ENCODE results near the gene CCDC85A. TPM values are rescaled to one million over a fixed set of nuclear protein-coding genes. Genes with fewer than 3 reads are reported as not detected.

CCDC85A gene
- total RNA-seq, 1 experiment from 2014 or later = not detected

- peaks cover 7% of the 10 kb centered on the region for H3K27me3 Mint-ChIP-seq (ENCODE audit: insufficient read depth, unreplicated experiment)
- no peaks in the 10 kb centered on the region for H3K36me3 Mint-ChIP-seq (ENCODE audit: insufficient read depth, unreplicated experiment)
Measured at GRCh38 chr2:56326346-56326741, 142.6 kb downstream of the CCDC85A start.

GRCh38 chr2:56331810-56332209 is 148.0 kb downstream of the CCDC85A start:
- Mint-ChIP-seq H3K27me3 (ENCODE audit: insufficient read depth, unreplicated experiment) (peaks cover 7% of the 10 kb centered on the region), H3K9me3 (ENCODE audit: unreplicated experiment) (no peaks in the 10 kb centered on the region), H3K4me3 (ENCODE audit: unreplicated experiment) (no peak overlapping the region), H3K36me3 (ENCODE audit: insufficient read depth, unreplicated experiment) (no peaks in the 10 kb centered on the region), H3K4me1 (ENCODE audit: low read depth, unreplicated experiment) (no peaks in the 10 kb centered on the region), H3K27ac (ENCODE audit: unreplicated experiment) (no peak overlapping the region)
- ChIA-PET POLR2A (no interaction called here), CTCF (no interaction called here)
- no peaks in the 10 kb centered on the region for H3K4me1 ChIP-seq
- no peak overlapping the region for H3K4me3 ChIP-seq (ENCODE audit: low read depth, low read length)
- H3K36me3 ChIP-seq (ENCODE audit: control insufficient read depth, insufficient read depth, low read length) = no peaks in the 10 kb centered on the region
- no peak for DNase-seq
- TF ChIP-seq CTCF (IDR thresholded peaks at IDR 0.05; ENCODE audit: insufficient read depth in 1 of 2, low read depth in 1 of 2, low read length in 1 of 2, severe bottlenecking in 1 of 2, unreplicated experiment in 1 of 2) = no peak
- intact Hi-C loops (cut with micrococcal nuclease; ENCODE audit: unreplicated experiment) = no loop called here
- H3K27me3 ChIP-seq (replicated peaks; ENCODE audit: control insufficient read depth, insufficient read depth, low read length) = no peaks in the 10 kb centered on the region
- no peaks in the 10 kb centered on the region for H3K9me3 ChIP-seq
- BruUV-seq (replicated peaks) = no TSS peak

More at GRCh38 chr2:56326346-56326741, 142.6 kb downstream of the CCDC85A start:
- Mint-ChIP-seq H3K27ac (ENCODE audit: unreplicated experiment) (no peak overlapping the region), H3K4me3 (ENCODE audit: unreplicated experiment) (no peak overlapping the region), H3K9me3 (ENCODE audit: unreplicated experiment) (no peaks in the 10 kb centered on the region), H3K4me1 (ENCODE audit: low read depth, unreplicated experiment) (no peaks in the 10 kb centered on the region)
- BruUV-seq (replicated peaks) = no TSS peak
- CTCF ChIA-PET = no interaction called here
- Histone ChIP-seq H3K36me3 (ENCODE audit: control insufficient read depth, insufficient read depth, low read length) (no peaks in the 10 kb centered on the region), H3K27me3 (replicated peaks; ENCODE audit: control insufficient read depth, insufficient read depth, low read length) (no peaks in the 10 kb centered on the region), H3K4me3 (ENCODE audit: low read depth, low read length) (no peak overlapping the region), H3K9me3 (no peaks in the 10 kb centered on the region), H3K4me1 (no peaks in the 10 kb centered on the region)
- TF ChIP-seq CTCF (IDR thresholded peaks at IDR 0.05; ENCODE audit: insufficient read depth in 1 of 2, low read depth in 1 of 2, low read length in 1 of 2, severe bottlenecking in 1 of 2, unreplicated experiment in 1 of 2) = no peak
- no peak for DNase-seq
- POLR2A ChIA-PET = no interaction called here
- intact Hi-C loops (cut with micrococcal nuclease; ENCODE audit: unreplicated experiment) = no loop called here

GRCh38 chr2:56333812-56334485 is 150.2 kb downstream of the CCDC85A start:
- H3K4me3 ChIP-seq (ENCODE audit: low read depth, low read length) = no peak overlapping the region
- DNase-seq = no peak
- no peaks in the 10 kb centered on the region for H3K27me3 ChIP-seq (replicated peaks; ENCODE audit: control insufficient read depth, insufficient read depth, low read length)
- H3K4me3 Mint-ChIP-seq (ENCODE audit: unreplicated experiment) = no peak overlapping the region
- intact Hi-C loops (cut with micrococcal nuclease; ENCODE audit: unreplicated experiment) = no loop called here
- ChIA-PET POLR2A (no interaction called here), CTCF (no interaction called here)
- no peak for TF ChIP-seq CTCF (IDR thresholded peaks at IDR 0.05; ENCODE audit: insufficient read depth in 1 of 2, low read depth in 1 of 2, low read length in 1 of 2, severe bottlenecking in 1 of 2, unreplicated experiment in 1 of 2)
- H3K27me3 Mint-ChIP-seq (ENCODE audit: insufficient read depth, unreplicated experiment) = peaks cover 5% of the 10 kb centered on the region
- no peaks in the 10 kb centered on the region for H3K36me3 ChIP-seq (ENCODE audit: control insufficient read depth, insufficient read depth, low read length)
- no peaks in the 10 kb centered on the region for H3K9me3 ChIP-seq
- no TSS peak for BruUV-seq (replicated peaks)
- H3K4me1 ChIP-seq = no peaks in the 10 kb centered on the region
- no peak overlapping the region for H3K27ac Mint-ChIP-seq (ENCODE audit: unreplicated experiment)
- H3K4me1 Mint-ChIP-seq (ENCODE audit: low read depth, unreplicated experiment) = no peaks in the 10 kb centered on the region
- H3K36me3 Mint-ChIP-seq (ENCODE audit: insufficient read depth, unreplicated experiment) = no peaks in the 10 kb centered on the region
- no peaks in the 10 kb centered on the region for H3K9me3 Mint-ChIP-seq (ENCODE audit: unreplicated experiment)
